ENCODE measurements around the gene WWOX.

The WWOX gene

DNA sequence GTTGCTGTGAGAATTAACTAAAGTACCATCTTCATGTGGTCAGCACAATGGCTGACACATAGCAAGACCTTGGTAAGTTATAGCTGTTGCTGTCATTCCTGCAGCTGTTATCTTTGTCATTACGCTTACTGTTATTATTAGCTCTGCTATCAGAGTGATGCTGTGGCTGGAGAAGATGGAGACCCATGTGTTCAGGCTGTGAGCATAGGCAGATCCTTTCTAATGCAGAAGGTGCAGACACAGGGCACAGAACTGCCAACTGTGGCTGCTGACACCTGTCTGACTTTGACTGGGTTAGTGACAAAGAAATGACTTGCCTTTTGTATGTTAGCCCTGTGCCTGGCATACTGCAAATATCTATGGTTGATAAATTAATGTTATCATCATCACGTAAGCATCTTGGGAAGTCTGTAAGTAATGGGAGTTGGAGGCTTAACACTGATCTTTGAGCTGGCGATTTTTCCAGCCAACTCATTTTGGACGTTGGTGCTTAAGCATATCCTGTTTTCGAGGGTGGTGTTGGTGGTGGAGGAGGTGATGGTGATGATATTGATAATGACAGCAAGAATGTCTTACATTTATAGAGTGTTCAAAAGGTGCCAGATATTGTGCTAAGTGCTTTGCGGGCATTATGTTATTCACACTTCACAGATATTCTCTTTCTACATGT, 695.3 kb downstream of the WWOX start:
- no peak for DNase-seq

DNA sequence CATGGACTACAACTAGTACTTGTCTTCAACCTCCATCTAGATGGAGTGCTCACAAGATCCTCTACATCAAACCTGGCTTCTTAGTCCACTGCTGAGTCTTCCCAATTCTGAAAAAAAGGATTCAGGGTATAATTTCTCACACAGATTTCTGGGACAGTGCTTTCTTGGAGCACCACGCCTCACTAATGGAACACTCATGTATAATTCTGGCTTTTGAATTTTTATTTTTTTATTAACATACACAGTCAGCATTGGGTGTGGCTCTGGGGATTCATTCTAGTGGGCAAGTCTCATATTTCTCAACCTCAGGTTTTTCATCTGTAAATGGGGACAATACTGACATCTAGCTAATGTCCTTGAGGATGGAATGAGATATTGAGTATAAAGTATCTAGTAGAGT, 696.0 kb downstream of the WWOX start:
- no peak for DNase-seq

GRCh38 chr16:78796221-78796866, 696.9 kb downstream of the WWOX start:
- DNase-seq, result peak; percentile 68

DNA sequence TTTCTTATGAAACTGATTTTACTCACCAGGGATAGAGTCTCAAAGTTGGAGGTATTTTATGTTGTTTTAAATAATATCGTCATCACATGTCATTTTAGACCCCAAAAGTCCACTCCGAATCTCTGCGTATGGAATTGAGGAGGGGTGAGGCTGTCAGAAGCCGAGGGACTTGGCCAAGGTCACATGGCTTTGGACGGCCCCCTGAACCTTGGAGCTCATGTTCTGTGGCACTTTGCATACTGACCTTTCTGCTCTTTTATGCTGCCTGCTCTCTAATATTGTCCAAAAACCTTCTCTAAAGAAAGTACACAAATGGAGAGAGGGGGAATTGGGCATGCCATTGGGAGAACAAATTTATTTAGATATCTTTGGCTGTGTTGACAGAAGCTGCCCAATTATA, 700.0 kb downstream of the WWOX start:
- no peak for DNase-seq

DNA sequence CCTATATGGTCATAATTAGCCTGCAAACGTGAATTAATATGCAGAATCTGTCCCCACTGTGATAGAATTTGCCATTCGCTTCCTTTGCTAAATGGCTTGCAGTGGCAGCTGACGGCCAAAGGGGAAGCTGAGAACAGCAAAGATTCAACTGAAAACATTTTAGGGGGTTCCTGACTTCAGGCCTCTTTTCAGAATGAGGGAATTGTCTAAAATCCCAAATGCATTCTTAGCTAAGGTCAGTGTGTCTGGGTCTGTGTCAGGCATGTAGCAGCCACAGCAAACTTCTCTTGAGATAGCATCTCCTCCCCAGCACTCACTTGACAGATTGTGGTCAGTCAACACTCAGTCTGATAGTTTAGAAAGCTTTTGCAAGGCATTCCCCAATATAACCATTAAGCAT, 701.1 kb downstream of the WWOX start:
- no peak for DNase-seq

GRCh38 chr16:78804058-78804735, 704.7 kb downstream of the WWOX start:
- DNase-seq, result no peak

GRCh38 chr16:78805556-78805955, 706.1 kb downstream of the WWOX start:
- DNase-seq, result peak; percentile 73

GRCh38 chr16:78811247-78811646, 711.8 kb downstream of the WWOX start:
- no peak for DNase-seq

- DNase-seq, result no peak
Measured at GRCh38 chr16:78812582-78812981, 713.1 kb downstream of the WWOX start.

GRCh38 chr16:78813661-78814311, 714.3 kb downstream of the WWOX start:
- DNase-seq, result no peak

GRCh38 chr16:78815713-78816112, 716.3 kb downstream of the WWOX start:
- DNase-seq, result no peak

DNA sequence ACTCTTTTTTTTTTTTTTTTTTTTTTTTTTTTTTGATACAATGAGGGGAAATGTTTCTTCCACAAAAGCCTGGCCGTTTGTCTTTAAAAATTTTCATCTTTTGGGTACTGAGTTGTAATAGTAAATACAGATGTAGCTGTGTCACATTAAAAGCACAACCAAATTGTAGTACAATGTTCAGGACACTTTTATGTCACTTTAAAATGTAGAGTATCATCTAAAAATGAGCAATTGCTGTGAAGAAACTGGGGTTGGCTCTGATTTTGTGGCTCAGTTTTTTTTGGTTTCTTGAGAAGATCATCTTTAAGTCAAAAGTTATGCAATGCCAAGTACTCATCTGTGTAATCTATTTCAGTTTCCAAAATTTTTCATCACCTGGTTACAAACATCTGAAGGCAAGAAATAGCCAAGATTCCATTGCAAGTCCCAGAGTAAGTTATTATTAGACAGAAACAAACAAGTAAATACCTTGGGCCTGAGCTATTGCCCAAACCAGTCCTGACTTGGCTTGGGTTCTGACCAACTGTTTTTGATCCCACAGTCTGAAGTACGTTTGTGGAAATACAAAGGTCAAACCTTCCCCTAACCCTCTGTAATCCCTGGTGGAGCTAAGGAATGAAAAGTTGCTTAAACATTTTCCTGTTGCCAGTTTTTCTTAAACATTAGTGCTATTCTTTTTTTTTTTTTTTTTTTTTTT, 717.2 kb downstream of the WWOX start:
- DNase-seq, result no peak

DNA sequence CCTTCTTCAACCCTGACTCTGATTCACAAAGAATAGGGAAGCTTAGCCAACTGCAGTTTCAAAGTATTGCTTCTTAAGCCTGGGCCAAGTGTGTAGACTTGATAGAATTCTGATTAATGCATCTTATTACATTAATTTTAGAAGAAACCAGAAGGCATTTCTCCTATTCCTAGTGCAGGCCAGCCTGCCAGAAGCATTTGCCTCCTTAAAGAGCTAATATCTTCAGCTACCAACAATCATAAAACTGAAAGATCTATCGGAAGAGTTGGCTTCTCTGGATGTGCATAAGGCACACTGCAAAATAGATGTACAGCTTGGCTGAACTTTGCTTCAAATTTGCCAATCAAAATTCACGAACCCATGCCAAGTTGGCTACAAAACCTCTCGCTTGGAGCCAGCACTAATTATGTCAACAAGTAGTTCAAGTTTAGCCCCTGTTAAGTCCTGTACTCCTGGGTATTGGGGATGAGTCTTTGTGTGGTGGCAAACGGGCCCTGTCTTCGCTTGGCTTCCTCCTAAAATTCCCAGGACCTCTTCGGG, 717.8 kb downstream of the WWOX start:
- no peak for DNase-seq

- DNase-seq, result no peak
Measured at GRCh38 chr16:78821335-78821734, 721.9 kb downstream of the WWOX start.

GRCh38 chr16:78822509-78822908, 723.1 kb downstream of the WWOX start:
- DNase-seq, result no peak

GRCh38 chr16:78823027-78823426, 723.6 kb downstream of the WWOX start:
- DNase-seq, result no peak

GRCh38 chr16:78829280-78829679, 729.8 kb downstream of the WWOX start:
- DNase-seq, result no peak

GRCh38 chr16:78830599-78830998, 731.1 kb downstream of the WWOX start:
- DNase-seq, result no peak

DNA sequence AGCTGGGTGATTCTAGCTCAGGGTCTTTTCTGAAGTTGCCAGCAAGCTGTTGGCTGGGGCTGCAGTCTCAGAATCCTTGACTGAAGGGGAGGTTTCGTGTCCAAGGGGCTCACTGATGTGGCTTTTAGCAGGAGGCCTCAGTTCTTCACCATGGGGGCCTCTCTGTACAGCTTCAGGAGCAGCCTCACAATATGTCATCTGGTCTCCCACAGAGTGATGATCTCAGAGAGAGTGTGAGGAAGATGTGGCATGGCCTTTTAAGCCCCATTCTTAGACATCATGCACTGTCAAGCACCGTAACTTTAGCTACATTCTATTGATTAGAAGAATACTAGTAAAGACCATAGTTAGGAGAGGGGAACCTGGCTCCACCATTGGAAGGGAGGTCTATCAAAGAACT, 732.6 kb downstream of the WWOX start:
- DNase-seq, result no peak

DNA sequence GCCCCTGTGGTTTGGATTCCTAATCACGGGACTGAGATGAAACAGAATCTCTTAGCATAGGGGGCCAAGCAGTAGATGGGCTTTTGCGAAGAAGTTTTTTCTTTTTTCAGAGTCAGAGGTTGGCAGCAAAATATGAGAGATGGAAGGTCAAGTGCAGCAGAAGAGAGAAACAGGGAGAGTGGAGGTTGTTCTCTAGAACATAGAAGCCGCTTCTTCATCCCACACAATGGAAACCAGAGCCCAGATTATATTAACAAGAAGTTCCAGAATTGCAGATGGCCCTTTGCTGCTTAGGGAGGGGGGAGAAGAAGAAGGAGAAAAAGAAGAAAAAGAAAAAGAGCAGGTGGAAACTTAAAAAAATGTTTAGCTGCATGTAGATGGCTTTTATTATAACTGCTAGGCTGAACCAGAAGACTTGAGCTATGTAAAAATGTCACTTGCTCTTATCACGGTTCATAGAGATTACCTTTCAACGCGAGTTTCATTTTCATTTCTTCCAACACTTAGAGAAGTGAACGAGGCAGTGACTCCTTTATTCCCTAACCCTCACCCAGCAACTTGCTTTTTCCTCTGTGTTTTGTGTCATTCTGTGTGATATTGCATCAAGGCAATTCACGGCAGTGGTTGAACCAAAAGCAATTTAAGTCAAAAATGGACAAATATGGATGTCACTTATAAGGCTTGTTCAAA, 737.5 kb downstream of the WWOX start:
- DNase-seq, result no peak

- DNase-seq, result no peak
Measured at GRCh38 chr16:78837706-78838105, 738.3 kb downstream of the WWOX start.

DNA sequence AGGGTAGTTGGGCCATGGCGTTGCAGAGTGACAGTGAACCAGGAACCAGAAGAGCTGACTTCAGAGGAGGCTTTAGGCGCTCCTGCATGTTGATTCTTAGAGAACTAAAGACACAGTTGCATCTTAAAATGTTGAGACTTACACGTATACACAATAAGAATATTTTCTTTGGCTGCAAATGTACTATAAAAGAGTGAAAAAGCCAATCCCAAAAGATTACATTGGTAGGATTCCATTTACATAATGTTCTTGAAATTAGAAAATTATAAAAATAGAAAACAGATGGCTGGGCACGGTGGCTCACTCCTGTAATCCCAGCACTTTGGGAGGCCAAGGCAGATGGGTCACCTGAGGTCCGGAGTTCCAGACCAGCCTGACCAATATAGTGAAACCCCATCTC, 738.8 kb downstream of the WWOX start:
- DNase-seq, result no peak

All from inflammatory macrophage treated with lipopolysaccharide for 4 hours (primary cell).